Measurements from ENCODE around the gene PRKAR1A.

DNA sequence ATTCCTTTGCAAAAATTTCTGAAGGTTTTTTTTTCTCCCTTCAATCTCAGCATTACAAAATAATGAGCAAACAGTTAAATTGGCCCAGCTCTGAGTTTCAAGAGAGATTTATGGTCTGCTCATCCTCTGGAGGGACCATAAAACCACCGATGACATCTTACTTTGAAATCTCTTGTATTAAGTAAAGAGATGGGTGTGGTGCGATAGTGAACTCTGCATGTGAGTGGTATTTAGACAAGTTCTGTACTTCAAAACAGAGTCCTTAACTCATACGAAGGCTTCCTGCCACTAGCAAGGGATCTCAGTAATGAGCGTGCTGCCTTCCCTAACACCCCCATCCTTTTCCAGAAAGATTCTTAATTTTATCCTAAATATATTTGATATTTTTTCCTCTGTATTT lies 86.9 kb downstream of the PRKAR1A start:
- TF ChIP-seq CTCF (IDR thresholded peaks at IDR 0.05) (no peak), POLR2A (IDR thresholded peaks at IDR 0.05) (no peak)

Measured in Peyer's patch (tissue), 4 donors.